ENCODE data around the gene SH3RF1. TPM values are rescaled to one million over a fixed set of nuclear protein-coding genes. Genes with fewer than 3 reads are reported as not detected.

Gene SH3RF1
- 59.5 TPM for total RNA-seq (2021; ENCODE audit: unreplicated experiment)
- polyA plus RNA-seq (2012) = 23.7 and 24.4 TPM in 2 replicates
- percentile 95 among the genes with signal in this experiment for Bru-seq, nascent RNA
- percentile 75 among the genes with signal in this experiment for BruChase-seq, experiment 1, labeled RNA remaining after a 6-hour chase
- percentile 80 among the genes with signal in this experiment for BruChase-seq, experiment 2, labeled RNA remaining after a 2-hour chase
- long read RNA-seq, full-length matches to known transcripts = 23 of 93 reads
- long read RNA-seq, partial matches to known transcripts = 49 of 93 reads
- long read RNA-seq, other reads (novel, unspliced or antisense) = 21 of 93 reads

- no peak within 1 kb of the TSS for H2AFZ ChIP-seq (ENCODE audit: low read depth, low read length, poor library complexity, severe bottlenecking)
- peak within 1 kb of the TSS; percentile 86 for H3K4me2 ChIP-seq (ENCODE audit: low read length)
- no peaks in the 10 kb centered on the region for H3K27me3 ChIP-seq (ENCODE audit: insufficient read depth, low read length)
- H3K9me2 ChIP-seq (ENCODE audit: insufficient read depth) = no peaks in the 10 kb centered on the region
- H3K36me3 ChIP-seq (ENCODE audit: control insufficient read depth in 1 of 2, insufficient read depth in 2 of 2, low read length in 2 of 2) = peaks cover 4 to 11% of the 10 kb centered on the region in 2 experiments; a peak in 3 of 4 replicates
- intact Hi-C loops (cut with micrococcal nuclease) = loop anchor here (5.0 kb wide), 1 partner anchor 239 kb away; no protein-coding TSS in a partner anchor
- H3K79me2 ChIP-seq (ENCODE audit: insufficient read depth, low read length) = peaks cover 47% of the 10 kb centered on the region
- H3K9me3 ChIP-seq (ENCODE audit: control insufficient read depth in 1 of 2, insufficient read depth in 1 of 2, low read depth in 1 of 2, low read length in 2 of 2) = no peaks in the 10 kb centered on the region
- RAD21 ChIA-PET (ENCODE audit: low non-redundant PET in 1 of 2, low total read pairs in 2 of 2, uncharacterized antibody in 2 of 2, unreplicated experiment in 2 of 2) = no interaction called here
- no peaks in the 10 kb centered on the region; the same call in 1 of the 2 replicates for H4K20me1 ChIP-seq (ENCODE audit: insufficient read depth)
- ATAC-seq (peak; percentile 87), DNase-seq (ENCODE audit: low read depth, low spot score) (no peak)
- no TSS peak for BruUV-seq (replicated peaks)
- CTCF ChIA-PET = no interaction called here
- H3K27ac ChIP-seq (ENCODE audit: low read depth, low read length) = peak within 1 kb of the TSS; percentile 88
- H3K4me1 ChIP-seq (ENCODE audit: control insufficient read depth in 1 of 2, insufficient read depth in 2 of 2, low read length in 2 of 2) = peaks cover 30 to 51% of the 10 kb centered on the region in 2 experiments
- peak within 1 kb of the TSS; percentile 90 for H3K9ac ChIP-seq (ENCODE audit: low read length)
- POLR2A ChIA-PET = no interaction called here
- H3K4me3 ChIP-seq (replicated peaks in 1 of 2; ENCODE audit: low read depth in 1 of 2, low read length in 2 of 2) = peak within 1 kb of the TSS; percentile 75 to 87
- peak; percentile 62 for TF ChIP-seq TCF7L2 (IDR thresholded peaks at IDR 0.05; ENCODE audit: borderline replicate concordance, extremely low read depth, insufficient read depth, insufficient read length)
- peak; percentile 21 for TF ChIP-seq ZBTB33 (IDR thresholded peaks at IDR 0.05; ENCODE audit: extremely low read depth, insufficient replicate concordance, low read length)
- peak; percentile 58 for TF ChIP-seq POLR2A (IDR thresholded peaks at IDR 0.05; ENCODE audit: borderline replicate concordance, extremely low read depth, insufficient read depth, insufficient read length)
- TF ChIP-seq EZH2 (IDR thresholded peaks at IDR 0.05) = no peak
- TF ChIP-seq EZH2phosphoT487 (IDR thresholded peaks at IDR 0.05; ENCODE audit: borderline replicate concordance) = no peak
- no peak; the same call in 1 of the 2 replicates for TF ChIP-seq FOSL1 (IDR thresholded peaks at IDR 0.05; ENCODE audit: low read depth)
- TF ChIP-seq CBX3 (IDR thresholded peaks at IDR 0.05; ENCODE audit: low read depth) = no peak
- TF ChIP-seq EGR1 (IDR thresholded peaks at IDR 0.05; ENCODE audit: low read depth) = peak; percentile 61
- no peak for TF ChIP-seq JUND (IDR thresholded peaks at IDR 0.05)
- peak; percentile 73 for TF ChIP-seq YY1 (IDR thresholded peaks at IDR 0.05; ENCODE audit: extremely low read depth, insufficient replicate concordance, low read depth, low read length)
- no peak; a peak in 1 of 6 replicates for TF ChIP-seq CTCF (IDR thresholded peaks at IDR 0.05 in 2 of 3, conservative IDR thresholded peaks at IDR 0.05 in 1 of 3; ENCODE audit: borderline replicate concordance in 1 of 3, insufficient read depth in 1 of 3, low read depth in 2 of 3, low read length in 2 of 3)
- TF ChIP-seq ZFX (IDR thresholded peaks at IDR 0.05) = peak; percentile 25
- no peak for TF ChIP-seq ZNF274 (IDR thresholded peaks at IDR 0.05; ENCODE audit: low read depth, low read length)
- TF ChIP-seq CEBPB (IDR thresholded peaks at IDR 0.05; ENCODE audit: low read depth) = no peak
- no peak for TF ChIP-seq ATF3 (IDR thresholded peaks at IDR 0.05)
- TF ChIP-seq ELF1 (IDR thresholded peaks at IDR 0.05; ENCODE audit: borderline replicate concordance, low read depth) = no peak
- TF ChIP-seq SRF (IDR thresholded peaks at IDR 0.05; ENCODE audit: low read depth) = no peak
- TF ChIP-seq POLR2AphosphoS5 (IDR thresholded peaks at IDR 0.05; ENCODE audit: low read depth, low read length) = peak; percentile 61
- peak; percentile 34; the same call in 1 of the 2 replicates for TF ChIP-seq SP1 (IDR thresholded peaks at IDR 0.05; ENCODE audit: low read depth)
- TF ChIP-seq SIN3A (IDR thresholded peaks at IDR 0.05; ENCODE audit: low read depth) = peak; percentile 50
- peak; percentile 83 for TF ChIP-seq MAX (IDR thresholded peaks at IDR 0.05)
- TF ChIP-seq RAD21 (IDR thresholded peaks at IDR 0.05; ENCODE audit: low read depth) = no peak
These were observed at the start of gene SH3RF1 for GRCh38 chr4:169270810-169271691. Gene SH3RF1, minus strand, starts transcription at chr4:169270956. Its CDS starts 1,744 bp downstream, at chr4:169269212.
